Measurements from ENCODE around the gene GAL3ST2.
A peak's percentile ranks its signal among the peaks of the same experiment; 100 is the strongest.
"Not testable (repeated sequence)": the region's sequence is repeated elsewhere in the genome, so short reads cannot be mapped to it uniquely, and the experiment has no call there.

GAL3ST2 gene

DNA sequence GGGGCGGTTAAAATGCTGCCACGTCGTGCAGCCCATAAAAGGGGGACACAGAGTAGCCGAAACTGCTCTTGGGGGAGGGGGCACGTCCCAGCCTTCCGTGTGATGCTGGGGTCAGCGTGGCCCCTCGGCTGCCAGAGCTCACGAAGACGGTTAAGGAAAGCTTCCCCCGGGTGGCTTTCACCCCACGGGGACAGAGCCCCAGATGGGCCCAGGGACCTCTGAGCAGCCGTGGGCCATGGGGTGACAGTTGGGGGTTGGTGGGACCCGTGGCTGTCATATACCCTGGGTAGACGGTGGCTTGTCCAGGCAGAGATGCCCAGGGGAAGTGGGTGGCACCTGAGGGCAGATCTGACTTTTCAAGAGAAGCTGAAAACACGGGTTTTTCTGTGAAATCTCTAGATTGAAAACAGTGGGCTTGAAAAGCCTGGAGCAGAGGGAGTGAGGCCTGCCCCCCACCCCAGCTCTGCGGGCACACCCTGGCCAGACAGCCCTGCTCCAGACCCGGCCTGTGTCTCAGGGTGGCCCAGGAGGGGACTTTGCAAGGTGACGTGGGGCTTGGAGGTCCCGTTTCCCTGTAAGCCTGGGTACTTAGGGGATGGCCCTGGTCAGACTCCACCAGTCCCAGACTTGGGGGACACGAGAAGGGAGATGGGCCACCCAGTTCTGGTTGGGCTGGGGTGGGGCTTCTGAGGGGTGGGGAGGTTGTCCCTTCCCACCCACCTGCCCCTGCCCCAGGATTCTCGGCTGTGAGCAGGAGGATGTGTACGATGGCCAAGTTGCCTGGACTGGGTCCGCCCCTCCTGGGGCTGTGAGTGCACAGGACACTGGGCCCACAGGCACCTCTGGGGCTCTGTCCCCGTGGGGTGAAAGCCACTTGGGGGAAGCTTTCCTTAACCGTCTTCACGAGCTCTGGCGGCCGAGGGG lies 33.0 kb downstream of the GAL3ST2 start:
- DNase-seq (no peak), ATAC-seq (no peak)

DNA sequence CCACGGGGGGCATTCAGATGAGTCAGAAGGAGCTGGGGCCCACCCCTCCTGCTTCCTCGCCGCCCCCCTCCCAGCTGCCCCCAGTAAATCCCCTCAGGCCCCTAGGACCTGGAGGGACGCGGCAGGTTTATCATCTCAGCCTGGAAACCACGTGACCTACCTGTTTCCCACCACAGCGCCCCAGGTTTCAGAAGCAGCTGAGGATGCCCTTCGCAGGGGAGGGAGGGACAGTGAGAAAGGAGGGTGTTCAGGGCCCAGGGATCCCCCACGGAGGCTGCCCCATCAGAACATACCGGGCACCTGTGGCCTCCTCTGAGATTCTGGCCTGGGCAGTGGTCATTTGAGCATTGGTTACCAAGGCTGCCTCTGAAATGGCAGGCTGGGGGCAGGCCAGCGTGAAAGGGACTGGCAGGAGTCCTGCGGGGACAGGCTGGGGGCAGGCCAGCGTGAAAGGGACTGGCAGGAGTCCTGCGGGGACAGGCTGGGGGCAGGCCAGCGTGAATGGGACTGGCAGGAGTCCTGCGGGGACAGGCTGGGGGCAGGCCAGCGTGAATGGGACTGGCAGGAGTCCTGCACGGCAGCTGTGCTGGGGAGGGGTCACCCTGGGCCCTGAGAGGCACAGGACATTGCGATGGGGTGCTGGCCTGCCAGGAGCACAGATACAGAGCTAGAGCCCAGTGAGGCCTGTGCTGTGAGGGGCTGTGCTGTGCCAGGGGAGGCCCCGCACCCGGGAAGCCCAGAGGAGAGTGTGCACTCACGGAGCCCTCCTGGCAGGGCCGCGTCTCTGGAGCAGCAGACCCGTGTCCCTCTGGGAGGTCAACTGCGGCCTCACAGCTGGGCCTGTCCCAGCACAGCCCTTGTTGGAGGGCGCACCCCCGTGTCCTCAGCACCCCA lies 33.9 kb downstream of the GAL3ST2 start:
- ATAC-seq, result no peak
- DNase-seq, result no peak

DNA sequence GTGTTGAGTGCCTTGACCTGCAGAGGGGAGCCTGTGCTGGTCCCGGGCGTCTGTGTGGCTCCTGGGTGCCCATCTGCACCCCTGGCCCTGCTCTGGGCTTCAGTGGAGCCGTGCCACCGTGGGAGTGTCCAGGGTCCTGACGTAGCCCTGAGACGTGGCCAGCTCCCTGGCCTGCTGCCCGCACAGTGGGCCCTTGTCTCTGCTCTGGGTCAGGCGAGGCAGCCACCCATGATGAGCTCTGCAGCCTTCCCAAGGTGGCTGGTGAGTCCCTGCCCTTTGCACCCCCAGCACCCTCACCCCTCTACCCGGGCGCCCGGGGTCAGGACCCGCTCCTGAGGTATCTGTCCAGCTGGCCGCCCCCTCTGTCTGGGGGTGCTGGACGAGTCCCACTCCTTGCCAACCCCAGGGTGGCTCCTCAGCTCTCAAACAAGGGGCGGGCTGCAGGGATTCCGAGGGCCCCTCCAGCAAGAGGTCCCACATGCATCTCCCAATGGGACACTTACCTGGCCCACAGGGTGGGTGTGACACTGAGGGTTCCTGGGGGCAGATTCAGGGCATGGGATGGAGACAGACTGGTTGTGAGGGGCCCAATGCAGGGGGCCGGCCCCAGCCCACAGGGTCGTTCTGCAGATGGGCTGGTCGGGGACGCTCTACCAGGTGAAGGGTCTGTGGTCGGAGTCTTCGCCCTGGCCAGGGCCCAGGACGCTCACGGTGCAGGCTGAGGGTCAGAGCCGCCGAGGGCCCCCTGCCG lies 34.8 kb downstream of the GAL3ST2 start:
- no peak for DNase-seq
- ATAC-seq, result no peak

DNA sequence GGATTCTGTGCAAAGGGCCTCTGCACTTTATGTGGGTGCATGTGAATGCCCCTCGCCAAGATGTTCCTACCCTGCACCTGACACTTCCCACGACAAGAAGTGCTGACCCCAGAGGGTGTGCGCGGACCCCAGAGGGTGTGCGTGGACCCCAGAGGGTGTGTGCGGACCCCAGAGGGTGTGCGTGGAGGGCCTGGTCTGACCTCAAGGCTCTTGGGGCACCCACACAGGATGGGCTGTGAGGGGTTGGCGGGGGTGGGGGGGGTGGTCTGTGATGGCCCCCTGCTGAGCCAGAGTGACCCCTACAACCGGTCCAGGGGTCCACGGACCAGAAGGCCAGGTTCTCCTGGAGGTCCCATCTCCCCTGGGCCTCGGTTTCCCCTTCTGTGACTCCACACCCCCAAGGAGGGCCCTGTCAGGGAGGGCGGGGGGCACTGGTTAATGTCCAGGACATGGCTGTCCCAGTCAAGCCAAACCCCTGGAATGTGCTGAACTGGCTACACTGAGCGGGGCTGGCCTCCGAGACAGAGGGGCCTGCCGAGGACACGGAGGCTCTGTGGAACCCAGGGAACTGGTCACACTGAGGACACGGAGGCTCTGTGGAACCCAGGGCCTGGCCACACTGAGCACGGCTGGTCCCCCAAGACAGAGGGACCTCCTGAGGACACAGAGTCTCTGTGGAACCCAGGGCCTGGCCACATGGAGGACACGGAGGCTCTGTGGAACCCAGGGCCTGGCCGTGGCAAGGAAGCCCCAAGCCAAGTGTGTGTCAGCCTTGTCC lies 35.5 kb downstream of the GAL3ST2 start:
- DNase-seq (no peak), ATAC-seq (no peak)

DNA sequence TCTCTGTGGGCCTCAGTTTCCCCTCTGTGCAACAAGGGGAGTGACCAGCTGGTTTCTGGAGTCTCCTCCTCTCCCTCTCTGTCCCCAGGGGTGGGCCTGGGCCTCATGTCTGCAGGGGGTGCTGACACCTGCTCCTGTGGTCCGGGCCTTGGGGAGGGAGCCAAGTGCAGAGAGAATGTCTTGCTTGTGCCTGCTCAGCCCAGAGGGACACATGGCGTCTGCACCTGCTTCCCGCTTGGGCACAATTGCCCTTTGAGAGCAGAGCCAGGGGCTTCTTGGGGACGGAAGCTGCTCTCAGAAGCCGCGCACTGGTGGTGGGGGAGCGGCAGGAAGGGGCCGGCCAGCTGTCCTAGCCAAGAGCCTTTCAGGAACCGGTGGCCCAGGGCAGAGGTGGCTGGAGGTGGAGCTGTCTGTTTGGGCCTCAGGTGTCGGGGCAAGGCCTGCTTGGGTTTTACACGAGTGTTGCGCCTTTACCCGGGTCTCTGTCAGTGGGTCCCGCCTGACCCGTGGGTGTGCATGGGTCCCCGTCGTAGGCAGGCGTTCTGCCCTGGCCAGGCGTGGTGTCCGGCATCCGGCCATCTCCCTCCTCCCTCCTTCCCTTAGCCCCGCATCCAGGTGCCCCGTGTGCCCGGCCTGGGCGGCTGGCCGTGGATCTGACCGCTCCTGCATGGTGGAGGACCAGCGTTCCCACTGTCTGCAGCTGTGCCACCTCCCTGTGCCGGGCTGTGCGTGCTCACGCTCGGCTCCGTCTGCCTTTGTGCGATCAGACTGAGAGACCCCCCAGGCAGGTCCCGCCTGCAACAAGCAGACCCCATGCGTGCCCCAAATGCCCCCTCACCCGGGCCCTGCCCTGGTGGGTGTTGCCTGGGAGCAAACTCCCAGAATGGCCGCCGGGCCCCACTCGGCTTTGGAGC lies 36.4 kb downstream of the GAL3ST2 start:
- DNase-seq, result peak; percentile 5
- no peak for ATAC-seq

DNA sequence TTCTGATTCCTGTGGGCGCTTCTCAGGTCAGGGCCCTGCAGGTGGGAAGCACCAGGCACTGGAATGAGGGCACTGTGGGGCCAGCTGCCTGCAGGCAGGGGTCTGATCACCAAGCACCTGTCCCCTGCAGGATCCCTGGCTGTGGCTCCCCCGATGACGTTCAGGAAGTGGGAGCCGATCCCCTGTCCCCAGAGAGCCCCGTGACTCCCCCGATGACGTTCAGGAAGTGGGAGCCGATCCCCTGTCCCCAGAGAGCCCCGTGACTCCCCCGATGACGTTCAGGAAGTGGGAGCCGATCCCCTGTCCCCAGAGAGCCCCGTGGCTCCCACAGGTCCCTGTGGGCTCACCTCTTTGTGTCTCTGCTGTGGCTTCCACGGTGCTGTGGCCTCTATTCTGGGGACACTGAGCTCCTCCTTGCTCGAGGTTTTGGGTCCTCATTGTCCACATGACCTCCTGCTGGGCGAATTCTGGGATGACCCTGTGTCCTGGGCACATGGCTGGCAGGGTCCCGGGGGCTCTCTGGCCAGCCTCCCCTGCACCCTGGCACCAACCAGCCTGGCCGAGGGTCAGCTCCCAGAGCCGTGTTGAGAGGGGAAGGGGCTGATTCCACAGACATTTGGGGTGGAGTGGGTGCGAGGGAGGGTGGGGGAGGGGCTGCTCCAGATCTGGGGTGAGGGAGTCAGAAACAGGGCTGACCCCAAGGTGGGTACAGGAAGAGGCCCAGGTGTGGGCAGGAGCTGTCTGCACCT lies 37.2 kb downstream of the GAL3ST2 start:
- DNase-seq, result no peak
- ATAC-seq, result peak; percentile 78

DNA sequence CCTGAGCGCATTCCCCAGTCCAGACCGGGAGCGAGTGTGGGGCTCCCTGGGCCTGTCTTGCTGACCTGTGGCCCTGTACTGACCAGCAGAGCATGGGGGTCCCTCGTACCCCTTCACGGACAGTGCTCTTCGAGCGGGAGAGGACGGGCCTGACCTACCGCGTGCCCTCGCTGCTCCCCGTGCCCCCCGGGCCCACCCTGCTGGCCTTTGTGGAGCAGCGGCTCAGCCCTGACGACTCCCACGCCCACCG lies 37.7 kb downstream of the GAL3ST2 start:
- ATAC-seq (no peak), DNase-seq (no peak)

DNA sequence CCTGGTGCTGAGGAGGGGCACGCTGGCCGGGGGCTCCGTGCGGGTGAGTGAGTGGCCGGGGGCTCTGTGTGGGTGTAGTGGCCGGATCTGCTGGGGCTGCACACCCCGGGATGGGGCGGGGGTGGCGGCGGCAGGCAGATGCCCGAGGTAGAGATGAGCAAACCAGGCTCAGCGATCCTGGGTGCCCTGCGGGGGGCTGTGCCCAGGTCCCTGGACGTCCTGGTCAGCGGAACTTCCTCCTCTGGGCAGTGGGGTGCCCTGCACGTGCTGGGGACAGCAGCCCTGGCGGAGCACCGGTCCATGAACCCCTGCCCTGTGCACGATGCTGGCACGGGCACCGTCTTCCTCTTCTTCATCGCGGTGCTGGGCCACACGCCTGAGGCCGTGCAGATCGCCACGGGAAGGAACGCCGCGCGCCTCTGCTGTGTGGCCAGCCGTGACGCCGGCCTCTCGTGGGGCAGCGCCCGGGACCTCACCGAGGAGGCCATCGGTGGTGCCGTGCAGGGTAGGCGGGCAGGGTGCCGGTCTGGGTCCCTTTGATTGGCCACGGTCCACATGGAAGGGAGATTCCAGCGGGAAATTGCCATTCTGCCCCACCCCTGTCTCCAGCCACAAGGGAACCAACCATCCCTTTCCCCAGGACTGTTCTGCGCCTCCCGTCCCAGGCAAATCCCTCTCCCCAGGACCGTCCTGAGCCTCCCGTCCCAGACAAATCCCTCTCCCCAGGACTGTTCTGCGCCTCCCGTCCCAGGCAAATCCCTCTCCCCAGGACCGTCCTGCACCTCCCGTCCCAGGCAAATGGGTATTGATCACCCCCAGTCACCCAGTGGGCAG lies 38.2 kb downstream of the GAL3ST2 start:
- no peak for DNase-seq
- no peak for ATAC-seq

DNA sequence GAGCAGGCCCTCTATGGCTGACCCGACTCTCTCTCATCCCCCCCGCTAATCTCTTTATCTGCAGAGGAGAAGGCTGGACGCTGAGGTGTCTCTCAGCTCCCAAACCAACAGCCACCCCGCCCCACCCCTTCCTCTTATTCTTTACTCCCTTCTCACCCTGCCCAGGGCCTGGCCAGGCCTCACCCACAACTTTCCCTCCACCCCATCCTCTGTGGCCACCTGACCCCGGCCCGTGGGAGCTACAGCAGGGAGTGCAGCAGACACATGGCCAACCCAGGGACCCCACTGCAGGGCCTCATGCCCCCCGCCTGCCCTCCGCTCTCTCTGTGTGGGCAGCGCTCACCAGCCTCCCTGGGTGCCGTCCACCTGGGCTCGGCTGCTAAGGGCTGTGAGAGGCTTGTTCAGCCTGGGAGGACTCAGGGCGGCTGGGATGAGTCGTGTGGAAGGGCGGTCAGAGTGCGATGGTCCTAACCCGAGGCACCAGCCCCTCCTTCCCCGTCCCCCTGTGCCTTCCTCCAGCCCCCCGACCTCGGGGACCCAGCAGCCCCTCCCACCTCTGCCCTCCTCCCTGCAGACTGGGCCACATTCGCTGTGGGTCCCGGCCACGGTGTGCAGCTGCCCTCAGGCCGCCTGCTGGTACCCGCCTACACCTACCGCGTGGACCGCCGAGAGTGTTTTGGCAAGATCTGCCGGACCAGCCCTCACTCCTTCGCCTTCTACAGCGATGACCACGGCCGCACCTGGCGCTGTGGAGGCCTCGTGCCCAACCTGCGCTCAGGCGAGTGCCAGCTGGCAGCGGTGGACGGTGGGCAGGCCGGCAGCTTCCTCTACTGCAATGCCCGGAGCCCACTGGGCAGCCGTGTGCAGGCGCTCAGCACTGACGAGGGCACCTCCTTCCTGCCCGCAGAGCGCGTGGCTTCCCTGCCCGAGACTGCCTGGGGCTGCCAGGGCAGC lies 39.1 kb downstream of the GAL3ST2 start:
- ATAC-seq, result no peak
- DNase-seq, result no peak

DNA sequence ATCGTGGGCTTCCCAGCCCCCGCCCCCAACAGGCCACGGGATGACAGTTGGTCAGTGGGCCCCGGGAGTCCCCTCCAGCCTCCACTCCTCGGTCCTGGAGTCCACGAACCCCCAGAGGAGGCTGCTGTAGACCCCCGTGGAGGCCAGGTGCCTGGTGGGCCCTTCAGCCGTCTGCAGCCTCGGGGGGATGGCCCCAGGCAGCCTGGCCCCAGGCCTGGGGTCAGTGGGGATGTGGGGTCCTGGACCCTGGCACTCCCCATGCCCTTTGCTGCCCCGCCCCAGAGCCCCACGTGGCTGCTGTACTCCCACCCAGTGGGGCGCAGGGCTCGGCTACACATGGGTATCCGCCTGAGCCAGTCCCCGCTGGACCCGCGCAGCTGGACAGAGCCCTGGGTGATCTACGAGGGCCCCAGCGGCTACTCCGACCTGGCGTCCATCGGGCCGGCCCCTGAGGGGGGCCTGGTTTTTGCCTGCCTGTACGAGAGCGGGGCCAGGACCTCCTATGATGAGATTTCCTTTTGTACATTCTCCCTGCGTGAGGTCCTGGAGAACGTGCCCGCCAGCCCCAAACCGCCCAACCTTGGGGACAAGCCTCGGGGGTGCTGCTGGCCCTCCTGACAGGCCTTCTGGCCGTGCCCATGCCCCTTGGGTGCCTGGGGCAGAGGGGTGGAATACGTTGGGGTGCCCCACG lies 40.0 kb downstream of the GAL3ST2 start:
- DNase-seq (no peak), ATAC-seq (no peak)

DNA sequence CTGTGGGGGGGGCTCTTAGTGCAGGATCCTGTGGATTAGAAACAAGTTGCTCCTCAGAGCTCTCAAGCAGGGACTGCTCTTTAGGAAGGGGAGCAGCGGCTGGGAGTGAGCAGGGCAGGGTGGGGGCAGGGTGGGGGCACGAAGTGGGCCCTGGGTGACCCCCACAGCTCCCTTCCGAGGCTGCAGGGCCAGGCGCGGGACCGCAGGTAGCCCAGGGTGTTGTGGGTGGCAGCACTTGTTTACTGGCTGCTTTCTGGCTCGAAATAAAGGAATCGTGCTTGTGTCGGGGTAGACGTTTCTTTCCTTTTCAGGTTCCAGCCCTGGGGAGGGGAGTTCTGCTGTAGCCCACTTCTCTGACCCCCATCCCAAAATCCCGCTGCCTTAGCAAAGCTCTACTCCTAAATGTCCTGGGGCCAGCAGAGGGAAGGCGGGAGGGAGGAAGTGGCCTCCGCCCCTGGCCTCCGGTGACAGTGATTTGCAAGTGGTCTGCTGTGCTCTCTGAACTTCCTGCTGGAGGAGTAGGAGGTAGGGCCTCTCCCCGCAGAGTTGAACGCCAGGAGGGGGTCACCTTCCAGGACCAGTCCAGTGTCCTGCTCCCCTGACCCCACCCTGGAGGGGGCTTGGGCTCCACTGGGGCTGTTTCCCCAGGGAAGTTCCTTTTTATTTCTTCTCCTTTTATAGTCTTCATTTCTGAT lies 40.7 kb downstream of the GAL3ST2 start:
- DNase-seq, result no peak
- no peak for ATAC-seq

DNA sequence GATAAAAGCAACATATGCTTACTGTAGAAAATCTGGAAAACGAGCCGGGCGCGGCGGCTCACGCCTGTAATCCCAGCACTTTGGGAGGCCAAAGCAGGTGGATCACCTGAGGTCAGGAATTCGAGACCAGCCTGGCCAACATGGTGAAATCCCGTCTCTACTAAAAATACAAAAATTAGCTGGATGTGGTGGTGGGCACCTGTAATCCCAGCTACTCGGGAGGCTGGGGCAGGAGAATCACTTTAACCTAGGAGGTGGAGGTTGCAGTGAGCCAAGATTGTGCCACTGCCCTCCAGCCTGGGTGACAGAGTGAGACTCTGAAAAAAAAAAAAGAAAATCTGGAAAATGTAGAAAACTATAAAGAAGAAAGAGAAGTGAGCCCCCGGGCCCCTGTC lies 41.2 kb downstream of the GAL3ST2 start:
- not testable (repeated sequence) for ATAC-seq, DNase-seq

DNA sequence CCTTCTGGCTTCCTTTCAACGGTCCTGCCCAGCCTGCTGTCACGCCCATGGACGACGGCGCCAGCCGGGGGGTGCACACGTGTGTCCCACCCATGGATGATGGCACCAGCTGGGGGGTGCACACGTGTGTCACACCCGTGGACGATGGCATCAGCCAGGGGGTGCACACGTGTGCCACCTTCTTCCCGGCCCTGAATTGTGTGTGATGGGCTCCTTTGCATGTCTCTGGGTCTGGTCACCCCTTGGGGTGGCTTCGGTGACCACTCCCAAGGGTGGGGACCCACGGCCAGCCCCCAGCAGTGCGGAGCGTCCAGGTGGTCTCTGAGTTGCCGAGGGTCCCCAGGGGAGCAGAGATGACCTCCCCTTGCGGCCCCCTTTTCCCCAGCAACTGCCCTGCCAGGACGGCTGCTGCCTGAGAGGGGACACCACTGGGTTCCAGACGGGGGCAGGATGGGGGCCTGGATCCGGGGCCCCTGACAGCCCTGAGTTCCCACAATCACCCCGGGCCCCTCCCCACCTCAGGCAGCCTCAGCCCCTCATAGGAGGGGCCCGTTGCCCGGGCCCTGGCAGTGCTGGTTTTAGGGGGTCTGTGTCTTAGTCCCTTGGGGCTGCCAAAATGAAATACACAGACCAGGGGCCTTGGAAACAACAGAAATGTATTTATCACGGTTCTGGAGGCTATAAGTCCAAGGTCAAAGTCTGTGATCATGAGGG lies 41.8 kb downstream of the GAL3ST2 start:
- no peak for DNase-seq
- no peak for ATAC-seq

DNA sequence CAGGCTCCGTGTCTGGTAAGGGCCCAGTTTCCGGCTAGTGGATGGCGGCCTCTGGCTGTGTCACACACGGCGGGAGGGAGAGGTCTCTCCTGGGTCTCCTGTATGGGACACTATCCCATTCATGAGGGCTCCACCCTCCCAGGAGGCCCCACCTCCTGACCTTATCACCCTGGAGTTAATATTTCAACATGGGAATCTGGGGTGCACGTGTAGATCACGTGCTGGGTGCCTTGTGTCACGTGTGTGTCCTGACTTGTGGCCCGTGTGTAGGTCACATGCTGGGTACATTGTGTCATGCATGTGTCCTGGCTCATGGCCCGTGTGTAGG lies 42.3 kb downstream of the GAL3ST2 start:
- ATAC-seq, result no peak
- DNase-seq, result no peak

DNA sequence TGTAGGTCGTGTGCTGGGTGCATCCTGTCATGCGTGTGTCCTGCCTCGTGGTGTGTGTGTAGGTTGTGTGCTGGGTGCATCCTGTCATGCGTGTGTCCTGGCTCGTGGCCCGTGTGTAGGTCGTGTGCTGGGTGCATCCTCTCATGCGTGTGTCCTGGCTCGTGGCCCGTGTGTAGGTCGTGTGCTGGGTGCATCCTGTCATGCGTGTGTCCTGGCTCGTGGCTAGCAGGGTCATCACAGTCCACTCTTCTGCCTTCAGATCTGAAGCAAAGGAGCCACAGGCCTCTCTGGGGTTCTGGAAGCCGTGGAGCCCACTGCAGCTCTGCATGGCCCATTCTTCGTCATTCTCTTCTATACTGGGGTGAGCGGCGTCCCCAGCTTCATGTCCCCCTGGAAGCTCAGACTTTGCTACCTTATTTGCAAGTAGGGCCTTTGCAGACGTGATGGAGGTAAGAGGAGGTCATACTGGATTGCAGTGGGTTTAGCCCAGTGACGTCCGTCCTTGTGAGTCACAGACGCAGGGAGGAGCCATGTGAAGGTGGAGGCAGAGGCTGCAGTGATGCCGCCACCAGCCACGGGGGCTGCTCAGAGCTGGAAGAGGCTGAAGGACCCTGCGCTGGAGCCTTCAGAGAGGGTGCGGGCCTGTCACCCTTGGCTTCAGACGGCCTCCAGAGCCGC lies 43.5 kb downstream of the GAL3ST2 start:
- not testable (repeated sequence) for DNase-seq

More for the DNA sequence above, 43.5 kb downstream of the GAL3ST2 start:
- not testable (repeated sequence) for ATAC-seq

Measured in stimulated activated naive CD8-positive, alpha-beta T cell treated with anti-CD3 and anti-CD28 coated beads, Interleukin-15, Interleukin-2, amounts not matched to agents 100 U/mL and 50 U/mL, for 24 hours (primary cell).